Spleen (tissue), 11 donors: ENCODE results near the gene CASP6. TPM values are rescaled to one million over a fixed set of nuclear protein-coding genes. Genes with fewer than 3 reads are reported as not detected.

Experiments used
- DNase-seq: peaks from one replicate; pipeline ENCODE4 v3.0.0-alpha.2; 2020
- H3K27ac ChIP-seq, 8 donors: fragments of 200-600 bp; sonication (generic) in 7 of 8; 1 replicate in 4 of 8; 2 replicates in 4 of 8; pipeline versions ENCODE4 v1.5.0 to v1.8.0; 2016 to 2021; ENCODE audit warnings: inconsistent platforms in 4 of 8, mild to moderate bottlenecking in 4 of 8, moderate library complexity in 1 of 8
- H3K27me3 ChIP-seq, 7 donors: fragments of 200-600 bp; sonication (generic) in 6 of 7; replicated peaks in 1 of 7; 1 replicate in 4 of 7; 2 replicates in 3 of 7; pipeline versions ENCODE4 v1.5.0 to v1.8.0; 2016 to 2021; ENCODE audit warnings: inconsistent platforms in 3 of 7, mild to moderate bottlenecking in 1 of 7
- H3K36me3 ChIP-seq, 6 donors: fragments of 200-600 bp; sonication (generic) in 5 of 6; 1 replicate in 4 of 6; 2 replicates in 2 of 6; pipeline versions ENCODE4 v1.5.0 to v1.8.0; 2016 to 2021; ENCODE audit warnings: inconsistent platforms in 2 of 6
- H3K4me1 ChIP-seq, 6 donors: fragments of 200-600 bp; sonication (generic) in 5 of 6; 1 replicate in 3 of 6; 2 replicates in 3 of 6; pipeline versions ENCODE4 v1.5.0 to v1.8.0; 2016 to 2021; ENCODE audit warnings: inconsistent platforms in 3 of 6
- H3K4me3 ChIP-seq, 8 donors: fragments of 200-600 bp; sonication (generic) in 7 of 8; 1 replicate in 4 of 8; 2 replicates in 4 of 8; pipeline versions ENCODE4 v1.5.0 to v1.8.0; 2016 to 2021; ENCODE audit warnings: inconsistent platforms in 4 of 8, mild to moderate bottlenecking in 4 of 8, moderate library complexity in 2 of 8
- H3K9me3 ChIP-seq, 8 donors: fragments of 200-600 bp; sonication (generic) in 7 of 8; 1 replicate in 4 of 8; 2 replicates in 4 of 8; pipeline versions ENCODE4 v1.5.0 to v1.8.0; 2016 to 2021; ENCODE audit warnings: inconsistent platforms in 4 of 8
- CTCF ChIP-seq, 11 experiments: fragments of 200-600 bp in 7 of 11; fragments of 450-650 bp in 4 of 11; sonication (generic) in 4 of 11; IDR thresholded peaks in 8 of 11; conservative IDR thresholded peaks in 3 of 11; 1 replicate in 7 of 11; 2 replicates in 4 of 11; pipeline versions ENCODE4 v1.4.0 to v1.8.0; 2016 to 2021; ENCODE audit warnings: antibody characterized with exemption in 11 of 11, inconsistent platforms in 4 of 11, mild to moderate bottlenecking in 1 of 11
- POLR2A ChIP-seq, 3 donors: fragments of 450-650 bp; IDR thresholded peaks; one replicate each; pipeline ENCODE4 v1.5.1; 2017; ENCODE audit warnings: antibody characterized with exemption in 3 of 3, mild to moderate bottlenecking in 1 of 3
- POLR2AphosphoS5 ChIP-seq, 3 donors: sonication (generic); formaldehyde crosslinking; IDR thresholded peaks; one replicate each; pipeline ENCODE4 v1.5.1; 2017; ENCODE audit warnings: antibody characterized with exemption in 3 of 3
- WGBS, 5 donors: extraction: QIAGEN DNeasy Blood & Tissue Kit in 3 of 5; methylation state at CpG; one replicate each; pipeline versions ENCODE4 v1.1.5 to v1.1.7; 2013 to 2018; 5-methylcytosine and 5-hydroxymethylcytosine counted together
- intact Hi-C: fragments of 100-400 bp; cut with DNase I; formaldehyde crosslinking; loops from one replicate; pipeline ENCODE4 v1.15.0; 2023; ENCODE audit warnings: low total_unique reads
- polyA plus RNA-seq, 3 donors: library from polyadenylated mRNA; stranded (reverse); fragments of 200-250 nt; gene quantifications; one replicate each; pipeline ENCODE4 v1.2.1, GENCODE V29; 2013
- total RNA-seq, 7 donors: library from RNA; depleted of rRNA in 3 of 7; stranded (reverse); fragments of >200 nt in 3 of 7; fragmentation: NEBNext Ultra II Directional in 4 of 7; extraction: Animal tissue kit (Norgen Biotek cat#: 25700) in 4 of 7; gene quantifications; one replicate each; pipeline versions ENCODE4 v1.1.0 to v1.2.1, GENCODE V29; 2016 to 2021
- donor health status: healthy with polysubstance abuse.
- donor health status: DM: no; HTN: no; CAD: no; lungs with moderate emphysema.
- donor health status: DM: no; HTN: no; CAD: no.
- donor health status: Bipolar disorder and iron deficiency.
- donor health status: healthy.
- donor health status: DM: no; HTN: no; CAD: no.
- donor health status: DM: yes; HTN: yes; CAD: no.

CASP6 gene
- total and polyA plus RNA-seq, 10 donors: 7.7 to 34.5 (median 14.6) TPM

DNA sequence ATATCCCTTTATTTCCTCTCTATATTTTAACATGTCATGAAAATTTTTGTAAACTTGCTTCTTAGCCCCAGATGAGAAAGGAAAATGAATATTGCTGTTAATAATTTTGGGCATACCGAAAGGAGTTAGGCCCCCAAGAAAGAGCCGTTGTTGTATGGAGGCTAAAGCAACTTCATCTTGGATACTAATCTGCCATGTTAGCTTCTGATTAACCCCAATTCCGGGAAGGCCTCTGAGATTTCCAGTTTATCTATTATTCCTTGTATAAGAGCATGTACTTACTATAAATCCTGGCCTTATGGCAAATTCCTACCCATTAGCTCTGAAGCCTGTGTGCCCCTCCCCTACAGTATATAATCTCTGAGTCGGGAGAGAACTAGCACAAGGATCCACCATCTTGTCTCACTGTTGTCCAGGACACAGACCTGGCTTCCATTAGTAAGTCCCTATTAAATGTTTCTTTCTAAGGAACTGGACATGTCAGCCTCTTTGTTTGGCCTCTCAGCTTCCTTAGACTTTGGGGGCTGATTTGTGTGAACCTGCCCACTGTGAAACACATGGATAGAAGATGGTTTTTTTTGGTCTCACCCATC is 47.5 kb upstream of the CASP6 start:
- 90 to 97% (median 93%) methylated on average over 4 of the region's 4 CpGs for WGBS, 5 donors
- H3K9me3 ChIP-seq: no peaks in the 10 kb centered on the region
- no peaks in the 10 kb centered on the region for H3K4me1 ChIP-seq
- TF ChIP-seq POLR2A (IDR thresholded peaks at IDR 0.05) (no peak), POLR2AphosphoS5 (IDR thresholded peaks at IDR 0.05) (no peak), CTCF (IDR thresholded peaks at IDR 0.05 in 8 of 11, conservative IDR thresholded peaks at IDR 0.05 in 3 of 11) (no peak)
- DNase-seq: no peak
- no peaks in the 10 kb centered on the region for H3K27me3 ChIP-seq
- intact Hi-C loops: no loop called here
- no peak overlapping the region for H3K4me3 ChIP-seq
- H3K36me3 ChIP-seq: peaks cover 0 to 10% (median 1%) of the 10 kb centered on the region in 6 donors
- no peak overlapping the region for H3K27ac ChIP-seq

DNA sequence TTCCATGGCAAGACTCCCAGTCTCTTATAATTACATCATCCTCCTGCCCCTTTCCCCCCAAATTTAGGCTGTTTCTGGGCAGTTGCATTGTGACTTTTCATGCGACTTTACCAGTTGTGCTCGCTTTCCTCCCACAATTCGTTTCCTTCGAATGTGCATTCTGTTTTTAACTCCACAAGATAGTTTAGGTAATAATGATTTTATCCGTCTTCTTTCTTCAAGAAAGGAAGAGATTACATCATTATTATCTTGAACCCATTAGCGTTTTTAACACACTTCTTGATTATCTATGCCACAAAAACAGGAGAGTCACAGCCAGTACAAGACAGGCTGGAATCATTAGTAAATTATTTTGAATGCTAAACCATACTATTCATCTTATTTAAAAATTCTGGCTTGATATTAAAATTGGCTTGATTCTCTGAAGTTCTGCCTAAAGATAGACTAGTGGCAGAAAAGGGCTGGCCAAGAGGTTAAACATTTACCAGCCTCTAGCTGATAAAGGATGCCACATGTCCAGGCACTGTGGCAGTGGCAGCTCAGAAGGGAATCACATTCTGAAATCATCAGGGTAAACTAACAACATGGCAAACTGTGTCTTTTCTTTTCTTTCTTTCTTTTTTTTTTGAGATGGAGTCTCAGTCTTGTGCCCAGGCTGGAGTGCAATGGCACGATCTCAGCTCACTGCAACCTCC is 46.3 kb upstream of the CASP6 start:
- no peaks in the 10 kb centered on the region for H3K4me1 ChIP-seq
- no peaks in the 10 kb centered on the region for H3K27me3 ChIP-seq
- 78 to 88% (median 81%) methylated on average over 7 of the region's 7 CpGs for WGBS, 5 donors
- no peak for DNase-seq
- intact Hi-C loops: no loop called here
- no peak overlapping the region for H3K27ac ChIP-seq
- TF ChIP-seq POLR2AphosphoS5 (IDR thresholded peaks at IDR 0.05): no peak
- no peak for TF ChIP-seq CTCF (IDR thresholded peaks at IDR 0.05 in 8 of 11, conservative IDR thresholded peaks at IDR 0.05 in 3 of 11)
- TF ChIP-seq POLR2A (IDR thresholded peaks at IDR 0.05): no peak
- H3K4me3 ChIP-seq: no peak overlapping the region
- H3K36me3 ChIP-seq: peaks cover 0 to 10% (median 2%) of the 10 kb centered on the region in 6 donors
- H3K9me3 ChIP-seq: no peaks in the 10 kb centered on the region

DNA sequence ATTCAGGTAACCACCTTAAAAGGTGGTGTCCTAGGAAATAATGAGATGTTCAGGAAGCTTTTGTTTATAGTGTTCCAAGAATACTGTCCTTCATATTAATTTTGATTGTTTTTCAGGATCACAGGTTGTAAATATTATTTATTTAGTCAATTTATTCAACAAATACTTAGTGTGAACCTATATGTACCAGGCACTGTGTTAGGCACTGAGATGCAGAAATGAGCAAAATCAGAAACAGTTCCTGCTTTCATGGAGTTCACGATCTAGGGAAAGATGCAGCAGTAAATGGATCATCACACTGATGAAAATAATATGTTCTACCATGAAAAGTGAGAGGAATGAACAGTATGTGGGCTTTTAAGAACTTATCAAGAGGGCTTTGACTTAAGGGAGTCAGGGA is 44.9 kb upstream of the CASP6 start:
- Histone ChIP-seq H3K4me1 (no peaks in the 10 kb centered on the region), H3K4me3 (no peak overlapping the region), H3K36me3 (peaks cover 0 to 10% (median 2%) of the 10 kb centered on the region in 6 donors), H3K9me3 (no peaks in the 10 kb centered on the region), H3K27me3 (no peaks in the 10 kb centered on the region), H3K27ac (no peak overlapping the region)
- WGBS, 5 donors: 88 to 96% (median 90%) methylated on average over 1 of the region's 1 CpG
- TF ChIP-seq POLR2AphosphoS5 (IDR thresholded peaks at IDR 0.05) (no peak), CTCF (IDR thresholded peaks at IDR 0.05 in 8 of 11, conservative IDR thresholded peaks at IDR 0.05 in 3 of 11) (no peak), POLR2A (IDR thresholded peaks at IDR 0.05) (no peak)
- no peak for DNase-seq
- intact Hi-C loops: no loop called here

DNA sequence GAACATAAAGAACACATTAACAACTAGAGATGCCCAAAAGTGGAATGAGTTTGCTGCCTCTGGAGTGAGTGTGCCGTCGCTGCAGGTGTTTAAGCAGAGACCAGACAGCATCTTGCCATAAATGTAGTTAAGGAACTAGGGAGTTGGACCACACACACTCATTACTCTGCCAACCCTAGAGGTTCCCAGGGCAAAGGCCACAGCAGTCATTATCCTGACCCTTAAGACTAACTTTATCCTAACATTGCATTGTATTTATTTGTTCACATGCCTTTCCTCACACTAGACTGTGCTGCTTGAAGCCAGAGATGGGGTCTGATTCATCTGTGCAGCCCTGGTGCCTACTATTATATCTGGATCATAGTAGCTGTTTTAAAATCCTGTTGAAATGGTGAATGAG is 43.5 kb upstream of the CASP6 start:
- peaks cover 0 to 17% (median 2%) of the 10 kb centered on the region in 6 donors for H3K36me3 ChIP-seq
- no peak overlapping the region for H3K27ac ChIP-seq
- no peak for TF ChIP-seq CTCF (IDR thresholded peaks at IDR 0.05 in 8 of 11, conservative IDR thresholded peaks at IDR 0.05 in 3 of 11)
- TF ChIP-seq POLR2A (IDR thresholded peaks at IDR 0.05): no peak
- no peak for TF ChIP-seq POLR2AphosphoS5 (IDR thresholded peaks at IDR 0.05)
- H3K4me3 ChIP-seq: no peak overlapping the region
- no peaks in the 10 kb centered on the region for H3K27me3 ChIP-seq
- no peaks in the 10 kb centered on the region for H3K4me1 ChIP-seq
- no peak for DNase-seq
- intact Hi-C loops: no loop called here
- 71 to 95% (median 93%) methylated on average over 2 of the region's 2 CpGs for WGBS, 5 donors
- H3K9me3 ChIP-seq: no peaks in the 10 kb centered on the region
